HepG2 (cell line): ENCODE results near the gene EXOC6B. TPM values are rescaled to one million over a fixed set of nuclear protein-coding genes. Genes with fewer than 3 reads are reported as not detected.

ENCODE experiments used
- ELF4 ChIP-seq: sonication (generic); formaldehyde crosslinking; IDR thresholded peaks from 2 replicates; pipeline ENCODE4 v1.5.0; 2020; ENCODE audit warnings: missing genetic modification reagents, mild to moderate bottlenecking, moderate library complexity, borderline replicate concordance
- ETV5 ChIP-seq: IDR thresholded peaks from 2 replicates; pipeline ENCODE4 v1.6.1; 2018; ENCODE audit warnings: missing biosample characterization, missing genetic modification reagents, inconsistent platforms, borderline replicate concordance
- FOSL2 ChIP-seq: sonication (generic); formaldehyde crosslinking; IDR thresholded peaks from 2 replicates; pipeline ENCODE4 v1.4.0; 2020; ENCODE audit warnings: missing genetic modification reagents
- NFIC ChIP-seq: IDR thresholded peaks from 2 replicates; pipeline ENCODE4 v1.6.1; 2012; ENCODE audit warnings: mild to moderate bottlenecking, low read length, inconsistent platforms
- NR2F1 ChIP-seq, 2 experiments: fragments of 450-650 bp in 1 of 2; formaldehyde crosslinking in 1 of 2; IDR thresholded peaks; 2 replicates each; pipeline versions ENCODE4 v1.5.0 to v1.6.1; 2016 to 2020; ENCODE audit warnings: mild to moderate bottlenecking in 1 of 2, missing compliant biosample characterization in 1 of 2, missing genetic modification reagents in 1 of 2, moderate library complexity in 1 of 2
- SIX1 ChIP-seq: sonication (generic); formaldehyde crosslinking; IDR thresholded peaks from 2 replicates; pipeline ENCODE4 v1.4.0; 2020; ENCODE audit warnings: missing genetic modification reagents, borderline replicate concordance
- ZBTB38 ChIP-seq: sonication (generic); formaldehyde crosslinking; IDR thresholded peaks from 2 replicates; pipeline ENCODE4 v1.5.1; 2020; ENCODE audit warnings: mild to moderate bottlenecking, missing genetic modification reagents
- ZNF292 ChIP-seq: sonication (generic); formaldehyde crosslinking; IDR thresholded peaks from 2 replicates; pipeline ENCODE4 v1.8.1; 2022; ENCODE audit warnings: mild to moderate bottlenecking, low read depth, missing genetic modification reagents, borderline replicate concordance
- ZNF383 ChIP-seq: sonication (generic); formaldehyde crosslinking; IDR thresholded peaks from 2 replicates; pipeline ENCODE4 v1.4.0; 2020; ENCODE audit warnings: missing genetic modification reagents, mild to moderate bottlenecking, borderline replicate concordance
- ZNF768 ChIP-seq: sonication (generic); formaldehyde crosslinking; IDR thresholded peaks from 2 replicates; pipeline ENCODE4 v1.4.0; 2020; ENCODE audit warnings: missing genetic modification reagents
- ZNF816 ChIP-seq: sonication (generic); formaldehyde crosslinking; IDR thresholded peaks from 2 replicates; pipeline ENCODE4 v1.8.0; 2022; ENCODE audit warnings: missing genetic modification reagents, mild to moderate bottlenecking, borderline replicate concordance
- polyA plus RNA-seq, 8 experiments: library from polyadenylated mRNA; depleted of rRNA in 3 of 8; stranded (reverse) in 7 of 8; unstranded in 1 of 8; fragments of >200 nt; fragmentation: Illumina TruSeq in 4 of 8; extraction: Trizol in 4 of 8; gene quantifications; 2 replicates each; pipeline versions ENCODE4 v1.2.1 to v1.2.3, GENCODE V29; 2011 to 2016; ENCODE audit warnings: low read depth in 4 of 8, missing spikeins in 1 of 8, mixed read lengths in 1 of 8; ENCODE audit not compliant: insufficient read depth in 1 of 8
- total RNA-seq, 5 experiments: library from RNA; depleted of rRNA; stranded (reverse); fragments of >200 nt; fragmentation: Illumina TruSeq; extraction: Trizol; gene quantifications; 2 replicates each; pipeline ENCODE4 v1.2.3, GENCODE V29; 2016; ENCODE audit warnings: low read depth in 1 of 5
- TF ChIP-seq, protein P1 (sequence below): sonication (generic); formaldehyde crosslinking; IDR thresholded peaks from one replicate; pipeline ENCODE4 v1.5.1; 2020; ENCODE audit warnings: mild to moderate bottlenecking, missing genetic modification reagents; ENCODE audit errors: not compliant biosample characterization
- TF ChIP-seq, protein P2 (sequence below): sonication (generic); formaldehyde crosslinking; IDR thresholded peaks from 2 replicates; pipeline ENCODE4 v1.4.0; 2020; ENCODE audit warnings: missing genetic modification reagents, borderline replicate concordance
- TF ChIP-seq, protein P3 (sequence below): sonication (generic); formaldehyde crosslinking; IDR thresholded peaks from 2 replicates; pipeline ENCODE4 v1.4.0; 2020; ENCODE audit warnings: mild to moderate bottlenecking, missing genetic modification reagents, borderline replicate concordance

Gene EXOC6B
- total and polyA plus RNA-seq, 2 of the 13 experiments (the other 11 are each of a cell fraction or from before 2014, with no cell fraction given): 9.1 to 15.9 TPM

DNA sequence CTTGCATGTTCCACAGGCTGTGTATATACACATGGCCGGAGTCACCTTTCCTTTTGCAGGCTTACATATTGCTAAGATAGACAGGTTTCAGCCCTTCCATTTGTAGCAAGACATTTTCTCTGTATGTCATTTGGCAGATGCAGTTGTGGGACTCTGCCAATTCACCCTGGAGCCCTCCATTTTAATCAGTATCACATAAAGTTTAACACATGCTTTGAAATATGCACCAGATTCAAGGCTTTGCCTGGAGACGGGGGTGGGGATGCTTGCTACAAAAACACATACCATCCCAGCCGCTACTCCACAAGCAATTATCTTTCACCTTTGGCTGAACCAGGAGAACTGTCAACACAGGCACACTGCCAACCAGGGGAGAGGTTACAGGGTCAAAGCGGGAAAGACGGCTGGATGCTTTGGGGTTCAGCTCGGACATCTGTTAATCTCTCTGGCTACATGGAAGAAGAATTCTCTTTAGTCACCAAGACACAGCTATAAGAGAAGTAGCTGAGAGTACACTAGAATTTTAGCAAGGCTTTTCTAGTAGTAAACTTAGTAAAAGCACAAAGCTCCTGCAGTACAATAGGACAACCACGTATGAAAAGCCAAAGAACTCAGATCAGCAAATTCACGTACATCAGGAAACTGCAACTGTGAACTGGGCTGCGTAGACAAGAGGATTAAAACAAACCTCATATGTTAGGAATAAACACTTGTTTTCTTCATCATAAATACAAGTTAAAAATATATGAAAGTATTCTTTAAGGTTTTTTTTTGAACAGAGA is 130.9 kb downstream of the EXOC6B start (continued):
- TF ChIP-seq, protein P1, sequence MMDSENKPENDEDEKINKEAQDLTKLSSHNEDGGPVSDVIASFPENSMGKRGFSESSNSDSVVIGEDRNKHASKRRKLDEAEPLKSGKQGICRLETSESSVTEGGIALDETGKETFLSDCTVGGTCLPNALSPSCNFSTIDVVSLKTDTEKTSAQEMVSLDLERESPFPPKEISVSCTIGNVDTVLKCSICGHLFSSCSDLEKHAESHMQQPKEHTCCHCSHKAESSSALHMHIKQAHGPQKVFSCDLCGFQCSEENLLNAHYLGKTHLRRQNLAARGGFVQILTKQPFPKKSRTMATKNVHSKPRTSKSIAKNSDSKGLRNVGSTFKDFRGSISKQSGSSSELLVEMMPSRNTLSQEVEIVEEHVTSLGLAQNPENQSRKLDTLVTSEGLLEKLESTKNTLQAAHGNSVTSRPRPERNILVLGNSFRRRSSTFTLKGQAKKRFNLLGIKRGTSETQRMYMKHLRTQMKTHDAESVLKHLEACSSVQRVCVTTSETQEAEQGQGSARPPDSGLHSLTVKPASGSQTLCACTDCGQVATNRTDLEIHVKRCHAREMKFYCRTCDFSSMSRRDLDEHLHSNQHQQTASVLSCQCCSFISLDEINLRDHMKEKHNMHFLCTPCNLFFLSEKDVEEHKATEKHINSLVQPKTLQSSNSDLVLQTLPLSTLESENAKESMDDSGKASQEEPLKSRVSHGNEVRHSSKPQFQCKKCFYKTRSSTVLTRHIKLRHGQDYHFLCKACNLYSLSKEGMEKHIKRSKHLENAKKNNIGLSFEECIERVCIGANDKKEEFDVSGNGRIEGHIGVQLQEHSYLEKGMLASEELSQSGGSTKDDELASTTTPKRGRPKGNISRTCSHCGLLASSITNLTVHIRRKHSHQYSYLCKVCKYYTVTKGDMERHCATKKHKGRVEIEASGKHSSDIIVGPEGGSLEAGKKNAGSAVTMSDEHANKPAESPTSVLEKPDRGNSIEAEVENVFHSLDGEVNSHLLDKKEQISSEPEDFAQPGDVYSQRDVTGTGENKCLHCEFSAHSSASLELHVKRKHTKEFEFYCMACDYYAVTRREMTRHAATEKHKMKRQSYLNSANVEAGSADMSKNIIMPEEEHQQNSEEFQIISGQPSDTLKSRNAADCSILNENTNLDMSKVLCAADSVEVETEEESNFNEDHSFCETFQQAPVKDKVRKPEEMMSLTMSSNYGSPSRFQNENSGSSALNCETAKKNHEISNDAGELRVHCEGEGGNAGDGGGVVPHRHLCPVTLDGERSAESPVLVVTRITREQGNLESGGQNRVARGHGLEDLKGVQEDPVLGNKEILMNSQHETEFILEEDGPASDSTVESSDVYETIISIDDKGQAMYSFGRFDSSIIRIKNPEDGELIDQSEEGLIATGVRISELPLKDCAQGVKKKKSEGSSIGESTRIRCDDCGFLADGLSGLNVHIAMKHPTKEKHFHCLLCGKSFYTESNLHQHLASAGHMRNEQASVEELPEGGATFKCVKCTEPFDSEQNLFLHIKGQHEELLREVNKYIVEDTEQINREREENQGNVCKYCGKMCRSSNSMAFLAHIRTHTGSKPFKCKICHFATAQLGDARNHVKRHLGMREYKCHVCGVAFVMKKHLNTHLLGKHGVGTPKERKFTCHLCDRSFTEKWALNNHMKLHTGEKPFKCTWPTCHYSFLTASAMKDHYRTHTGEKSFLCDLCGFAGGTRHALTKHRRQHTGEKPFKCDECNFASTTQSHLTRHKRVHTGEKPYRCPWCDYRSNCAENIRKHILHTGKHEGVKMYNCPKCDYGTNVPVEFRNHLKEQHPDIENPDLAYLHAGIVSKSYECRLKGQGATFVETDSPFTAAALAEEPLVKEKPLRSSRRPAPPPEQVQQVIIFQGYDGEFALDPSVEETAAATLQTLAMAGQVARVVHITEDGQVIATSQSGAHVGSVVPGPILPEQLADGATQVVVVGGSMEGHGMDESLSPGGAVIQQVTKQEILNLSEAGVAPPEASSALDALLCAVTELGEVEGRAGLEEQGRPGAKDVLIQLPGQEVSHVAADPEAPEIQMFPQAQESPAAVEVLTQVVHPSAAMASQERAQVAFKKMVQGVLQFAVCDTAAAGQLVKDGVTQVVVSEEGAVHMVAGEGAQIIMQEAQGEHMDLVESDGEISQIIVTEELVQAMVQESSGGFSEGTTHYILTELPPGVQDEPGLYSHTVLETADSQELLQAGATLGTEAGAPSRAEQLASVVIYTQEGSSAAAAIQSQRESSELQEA (CRISPR knock-in tag): no peak
- TF ChIP-seq SIX1 (peak; percentile 67; the same call in 1 of the 2 replicates), ELF4 (CRISPR knock-in tag) (no peak), ETV5 (no peak), ZNF292 (CRISPR knock-in tag) (peak; percentile 76; the same call in 1 of the 2 replicates), ZBTB38 (CRISPR knock-in tag) (no peak), ZNF768 (CRISPR knock-in tag) (no peak), NFIC (peak; percentile 99), NR2F1 (CRISPR knock-in tag; IDR thresholded peaks at IDR 0.05) (peak; percentile 91 to 93), ZNF383 (CRISPR knock-in tag) (0 out of 2 replicates have a peak, but pooled peaks have one; percentile 34), FOSL2 (peak; percentile 76), ZNF816 (CRISPR knock-in tag) (no peak)
- TF ChIP-seq, protein P2, sequence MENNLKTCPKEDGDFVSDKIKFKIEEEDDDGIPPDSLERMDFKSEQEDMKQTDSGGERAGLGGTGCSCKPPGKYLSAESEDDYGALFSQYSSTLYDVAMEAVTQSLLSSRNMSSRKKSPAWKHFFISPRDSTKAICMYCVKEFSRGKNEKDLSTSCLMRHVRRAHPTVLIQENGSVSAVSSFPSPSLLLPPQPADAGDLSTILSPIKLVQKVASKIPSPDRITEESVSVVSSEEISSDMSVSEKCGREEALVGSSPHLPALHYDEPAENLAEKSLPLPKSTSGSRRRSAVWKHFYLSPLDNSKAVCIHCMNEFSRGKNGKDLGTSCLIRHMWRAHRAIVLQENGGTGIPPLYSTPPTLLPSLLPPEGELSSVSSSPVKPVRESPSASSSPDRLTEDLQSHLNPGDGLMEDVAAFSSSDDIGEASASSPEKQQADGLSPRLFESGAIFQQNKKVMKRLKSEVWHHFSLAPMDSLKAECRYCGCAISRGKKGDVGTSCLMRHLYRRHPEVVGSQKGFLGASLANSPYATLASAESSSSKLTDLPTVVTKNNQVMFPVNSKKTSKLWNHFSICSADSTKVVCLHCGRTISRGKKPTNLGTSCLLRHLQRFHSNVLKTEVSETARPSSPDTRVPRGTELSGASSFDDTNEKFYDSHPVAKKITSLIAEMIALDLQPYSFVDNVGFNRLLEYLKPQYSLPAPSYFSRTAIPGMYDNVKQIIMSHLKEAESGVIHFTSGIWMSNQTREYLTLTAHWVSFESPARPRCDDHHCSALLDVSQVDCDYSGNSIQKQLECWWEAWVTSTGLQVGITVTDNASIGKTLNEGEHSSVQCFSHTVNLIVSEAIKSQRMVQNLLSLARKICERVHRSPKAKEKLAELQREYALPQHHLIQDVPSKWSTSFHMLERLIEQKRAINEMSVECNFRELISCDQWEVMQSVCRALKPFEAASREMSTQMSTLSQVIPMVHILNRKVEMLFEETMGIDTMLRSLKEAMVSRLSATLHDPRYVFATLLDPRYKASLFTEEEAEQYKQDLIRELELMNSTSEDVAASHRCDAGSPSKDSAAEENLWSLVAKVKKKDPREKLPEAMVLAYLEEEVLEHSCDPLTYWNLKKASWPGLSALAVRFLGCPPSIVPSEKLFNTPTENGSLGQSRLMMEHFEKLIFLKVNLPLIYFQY (CRISPR knock-in tag): peak; percentile 39; the same call in 1 of the 2 replicates
- TF ChIP-seq, protein P3, sequence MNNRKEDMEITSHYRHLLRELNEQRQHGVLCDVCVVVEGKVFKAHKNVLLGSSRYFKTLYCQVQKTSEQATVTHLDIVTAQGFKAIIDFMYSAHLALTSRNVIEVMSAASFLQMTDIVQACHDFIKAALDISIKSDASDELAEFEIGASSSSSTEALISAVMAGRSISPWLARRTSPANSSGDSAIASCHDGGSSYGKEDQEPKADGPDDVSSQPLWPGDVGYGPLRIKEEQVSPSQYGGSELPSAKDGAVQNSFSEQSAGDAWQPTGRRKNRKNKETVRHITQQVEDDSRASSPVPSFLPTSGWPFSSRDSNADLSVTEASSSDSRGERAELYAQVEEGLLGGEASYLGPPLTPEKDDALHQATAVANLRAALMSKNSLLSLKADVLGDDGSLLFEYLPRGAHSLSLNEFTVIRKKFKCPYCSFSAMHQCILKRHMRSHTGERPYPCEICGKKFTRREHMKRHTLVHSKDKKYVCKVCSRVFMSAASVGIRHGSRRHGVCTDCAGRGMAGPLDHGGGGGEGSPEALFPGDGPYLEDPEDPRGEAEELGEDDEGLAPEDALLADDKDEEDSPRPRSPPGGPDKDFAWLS (CRISPR knock-in tag): peak; percentile 79; the same call in 1 of the 2 replicates
